ENCODE results near the gene ZFAND6. TPM values are rescaled to one million over a fixed set of nuclear protein-coding genes. Genes with fewer than 3 reads are reported as not detected.

The ZFAND6 gene
- total and polyA plus RNA-seq, 10 of the 15 experiments (the other 5 are each of a cell fraction or from before 2014, with no cell fraction given) = 78.9 to 179 (median 135) TPM

- peak; percentile 92 for FAIRE-seq
- in situ Hi-C loops (cut with MboI) = no loop called here
- 1% methylated on average over 39 of the region's 45 CpGs for WGBS (ENCODE audit: insufficient coverage, insufficient replicate concordance, low lambda C conversion rate, missing lambda C conversion rate)
- no peak for TF ChIP-seq NFYA (IDR thresholded peaks at IDR 0.05; ENCODE audit: borderline replicate concordance, low read depth, low read length)
- TF ChIP-seq MLLT1 (IDR thresholded peaks at IDR 0.05) = peak; percentile 70
- 0 out of 2 replicates have a peak, but pooled peaks have one; percentile 54 for TF ChIP-seq RELB (IDR thresholded peaks at IDR 0.05; ENCODE audit: low read depth)
- TF ChIP-seq NBN (IDR thresholded peaks at IDR 0.05) = peak; percentile 77
- TF ChIP-seq SP1 (IDR thresholded peaks at IDR 0.05; ENCODE audit: low read depth, low read length) = peak; percentile 50
- peak; percentile 29 for TF ChIP-seq E4F1 (IDR thresholded peaks at IDR 0.05; ENCODE audit: borderline replicate concordance, partially characterized antibody)
- TF ChIP-seq MTA2 (IDR thresholded peaks at IDR 0.05; ENCODE audit: low read depth) = no peak; the same call in 1 of the 2 replicates
- peak; percentile 31; the same call in 1 of the 2 replicates for TF ChIP-seq PKNOX1 (IDR thresholded peaks at IDR 0.05)
- TF ChIP-seq RBBP5 (conservative IDR thresholded peaks at IDR 0.05) = no peak
- TF ChIP-seq BCL3 (IDR thresholded peaks at IDR 0.05; ENCODE audit: borderline replicate concordance, insufficient read depth, low read depth, low read length, poor library complexity, severe bottlenecking) = no peak
- no peak for TF ChIP-seq RAD51 (IDR thresholded peaks at IDR 0.05)
- TF ChIP-seq POLR2A (IDR thresholded peaks at IDR 0.05; ENCODE audit: low read depth, low read length) = peak; percentile 77
- peak; percentile 45; the same call in 1 of the 2 replicates for TF ChIP-seq MXI1 (IDR thresholded peaks at IDR 0.05; ENCODE audit: low read depth, low read length)
These were observed 93.7 kb downstream of the ZFAND6 start, which contains the start of gene FAH for GRCh38 chr15:80152896-80153876. TSS of gene FAH (plus strand) at chr15:80152999. CDS start at chr15:80153055, 56 bp downstream.

More at GRCh38 chr15:80152896-80153876, 93.7 kb downstream of the ZFAND6 start, which contains the start of gene FAH:
- CTCF ChIA-PET = interaction anchor here (0.9 to 1.2 kb wide), 3 partner anchors 19 to 300 kb away, joined by 3 to 4 read pairs (median 3); no protein-coding TSS in a partner anchor
- H3K27me3 ChIP-seq (replicated peaks in 1 of 2; ENCODE audit: control insufficient read depth in 2 of 2, insufficient read depth in 2 of 2, low read length in 1 of 2) = no peaks in the 10 kb centered on the region
- DNase-seq (ENCODE audit: low read depth, low spot score) = no peak
- SMC1A ChIA-PET (ENCODE audit: uncharacterized antibody, unreplicated experiment) = interaction anchor here (0.7 to 1.7 kb wide), 4 partner anchors 20 to 92 kb away, joined by 3 to 4 read pairs (median 4); no protein-coding TSS in a partner anchor
- peak within 1 kb of the TSS; percentile 58 for H3K9ac ChIP-seq (ENCODE audit: control insufficient read depth, insufficient read depth, low read length)
- POLR2A ChIA-PET = interaction anchor here (0.5 to 0.6 kb wide), 2 partner anchors 133 to 248 kb away, joined by 3 to 4 read pairs; no protein-coding TSS in a partner anchor
- no peaks in the 10 kb centered on the region for H4K20me1 ChIP-seq (ENCODE audit: control insufficient read depth, insufficient read depth)
- H3K36me3 ChIP-seq (ENCODE audit: control insufficient read depth in 2 of 2, insufficient read depth in 2 of 2, low read length in 1 of 2) = no peaks in the 10 kb centered on the region; a peak in 1 of 4 replicates
- H3K79me2 ChIP-seq (ENCODE audit: control insufficient read depth, insufficient read depth, low read length) = peaks cover 4% of the 10 kb centered on the region
- RAD21 ChIA-PET (ENCODE audit: unreplicated experiment) = interaction anchor here (0.6 to 2.0 kb wide), 5 partner anchors 20 to 313 kb away, joined by 3 to 10 read pairs (median 3); no protein-coding TSS in a partner anchor
- no peaks in the 10 kb centered on the region for H3K9me3 ChIP-seq (replicated peaks; ENCODE audit: control insufficient read depth, insufficient read depth, low read length)
- peak within 1 kb of the TSS; percentile 86 for H3K4me3 ChIP-seq
- peak within 1 kb of the TSS; percentile 93 for H2AFZ ChIP-seq (ENCODE audit: control insufficient read depth, low read depth, low read length)
- intact Hi-C loops (cut with micrococcal nuclease; ENCODE audit: unreplicated experiment) = loop anchor here (5.0 kb wide), 1 partner anchor 91 kb away; no protein-coding TSS in a partner anchor
- H3K4me2 ChIP-seq (ENCODE audit: control insufficient read depth, insufficient read depth) = peak within 1 kb of the TSS; percentile 93
- BruUV-seq (replicated peaks) = TSS peak; percentile 65
- peak within 1 kb of the TSS; percentile 84 for H3K27ac ChIP-seq (ENCODE audit: control insufficient read depth, insufficient read depth)
- peak; percentile 87 for ATAC-seq
- H3K4me1 ChIP-seq (ENCODE audit: control insufficient read depth, insufficient read depth, low read length) = peaks cover 8% of the 10 kb centered on the region

Measured in GM12878 (cell line).